Progenitor cell of endocrine pancreas (in vitro differentiated cells): ENCODE measurements around the gene TXNDC16. TPM values are rescaled to one million over a fixed set of nuclear protein-coding genes. Genes with fewer than 3 reads are reported as not detected.

Experiments used
- DNase-seq: peaks from one replicate; pipeline ENCODE4 v3.0.0; 2021; ENCODE audit warnings: low spot score; ENCODE audit not compliant: unreplicated experiment
- H3K27ac Mint-ChIP-seq: 2 replicates; pipeline ENCODE4 v1.8.0; 2021; ENCODE audit warnings: mild to moderate bottlenecking, moderate library complexity, mixed read lengths
- H3K27me3 Mint-ChIP-seq: 2 replicates; pipeline ENCODE4 v1.8.0; 2021; ENCODE audit warnings: mixed read lengths
- H3K36me3 Mint-ChIP-seq: 2 replicates; pipeline ENCODE4 v1.8.0; 2022; ENCODE audit warnings: mixed read lengths; ENCODE audit not compliant: insufficient read depth
- H3K4me1 Mint-ChIP-seq: 2 replicates; pipeline ENCODE4 v1.8.0; 2021; ENCODE audit warnings: low read depth, mixed read lengths
- H3K4me3 Mint-ChIP-seq: 2 replicates; pipeline ENCODE4 v1.8.0; 2021; ENCODE audit warnings: low read depth, mild to moderate bottlenecking, moderate library complexity, mixed read lengths
- H3K9me3 Mint-ChIP-seq: 2 replicates; pipeline ENCODE4 v1.8.0; 2021; ENCODE audit warnings: low read depth, mixed read lengths
- total RNA-seq: library from RNA; stranded (reverse); gene quantifications from 2 replicates; pipeline ENCODE4 v1.2.1, GENCODE V29; 2021
- TF ChIP-seq, protein P1 (sequence below): fragments of 200-600 bp; sonication (generic); IDR thresholded peaks from one replicate; pipeline ENCODE4 v1.5.0; 2021; ENCODE audit warnings: antibody characterized with exemption, mild to moderate bottlenecking; ENCODE audit not compliant: unreplicated experiment

TXNDC16 gene
- total RNA-seq, 1 donor from 2014 or later, result 18.9 TPM

GRCh38 chr14:52427460-52427859 is 124.8 kb downstream of the TXNDC16 start:
- no peaks in the 10 kb centered on the region for H3K9me3 Mint-ChIP-seq
- no peak for DNase-seq
- H3K4me3 Mint-ChIP-seq, result no peak overlapping the region
- TF ChIP-seq, protein P1, sequence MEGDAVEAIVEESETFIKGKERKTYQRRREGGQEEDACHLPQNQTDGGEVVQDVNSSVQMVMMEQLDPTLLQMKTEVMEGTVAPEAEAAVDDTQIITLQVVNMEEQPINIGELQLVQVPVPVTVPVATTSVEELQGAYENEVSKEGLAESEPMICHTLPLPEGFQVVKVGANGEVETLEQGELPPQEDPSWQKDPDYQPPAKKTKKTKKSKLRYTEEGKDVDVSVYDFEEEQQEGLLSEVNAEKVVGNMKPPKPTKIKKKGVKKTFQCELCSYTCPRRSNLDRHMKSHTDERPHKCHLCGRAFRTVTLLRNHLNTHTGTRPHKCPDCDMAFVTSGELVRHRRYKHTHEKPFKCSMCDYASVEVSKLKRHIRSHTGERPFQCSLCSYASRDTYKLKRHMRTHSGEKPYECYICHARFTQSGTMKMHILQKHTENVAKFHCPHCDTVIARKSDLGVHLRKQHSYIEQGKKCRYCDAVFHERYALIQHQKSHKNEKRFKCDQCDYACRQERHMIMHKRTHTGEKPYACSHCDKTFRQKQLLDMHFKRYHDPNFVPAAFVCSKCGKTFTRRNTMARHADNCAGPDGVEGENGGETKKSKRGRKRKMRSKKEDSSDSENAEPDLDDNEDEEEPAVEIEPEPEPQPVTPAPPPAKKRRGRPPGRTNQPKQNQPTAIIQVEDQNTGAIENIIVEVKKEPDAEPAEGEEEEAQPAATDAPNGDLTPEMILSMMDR, result no peak
- peaks cover 10% of the 10 kb centered on the region for H3K4me1 Mint-ChIP-seq
- no peaks in the 10 kb centered on the region for H3K27me3 Mint-ChIP-seq
- no peak overlapping the region for H3K27ac Mint-ChIP-seq
- peaks cover 4% of the 10 kb centered on the region for H3K36me3 Mint-ChIP-seq

DNA sequence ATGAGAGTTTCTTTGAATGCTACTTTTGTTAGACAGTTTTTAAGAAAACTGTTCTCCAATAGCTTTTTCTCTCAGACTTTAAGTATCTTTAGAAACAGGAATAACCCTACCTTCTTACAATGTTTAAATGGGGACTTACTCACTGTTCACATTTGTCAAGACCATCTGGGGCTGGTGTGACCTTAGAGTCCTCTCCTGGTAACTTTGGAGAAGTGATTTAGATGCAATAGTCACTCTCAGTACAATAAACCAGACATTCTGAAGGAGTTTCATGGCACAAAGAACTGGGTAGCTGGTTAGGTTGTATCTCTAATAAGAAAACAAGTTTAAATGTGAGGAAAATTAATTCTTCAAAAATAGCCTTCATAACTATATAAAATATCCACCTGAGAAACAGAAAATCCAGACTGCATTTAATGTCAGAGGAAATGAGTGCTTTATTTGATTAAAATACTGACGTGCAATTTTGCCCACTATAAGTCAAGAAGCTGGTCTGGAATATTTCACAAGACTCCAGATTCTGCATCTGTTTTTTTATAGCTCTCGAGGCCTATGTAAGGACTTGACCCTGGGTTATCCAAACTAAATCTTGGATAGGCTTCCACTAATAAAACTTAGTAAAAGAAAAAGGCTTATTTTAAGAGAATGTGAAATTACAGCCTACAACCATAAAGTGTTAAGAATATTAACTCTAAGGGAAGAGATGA is 129.5 kb downstream of the TXNDC16 start:
- H3K4me1 Mint-ChIP-seq, result peaks cover 11% of the 10 kb centered on the region
- H3K9me3 Mint-ChIP-seq, result no peaks in the 10 kb centered on the region
- TF ChIP-seq, protein P1, result no peak
- H3K27ac Mint-ChIP-seq, result no peak overlapping the region
- DNase-seq, result no peak
- H3K27me3 Mint-ChIP-seq, result no peaks in the 10 kb centered on the region
- H3K36me3 Mint-ChIP-seq, result no peaks in the 10 kb centered on the region
- no peak overlapping the region for H3K4me3 Mint-ChIP-seq

- Mint-ChIP-seq H3K27ac (no peak overlapping the region), H3K9me3 (no peaks in the 10 kb centered on the region), H3K4me3 (no peak overlapping the region), H3K4me1 (peaks cover 2% of the 10 kb centered on the region), H3K27me3 (no peaks in the 10 kb centered on the region), H3K36me3 (no peaks in the 10 kb centered on the region)
- no peak for DNase-seq
- TF ChIP-seq, protein P1, result no peak
These were observed 135.2 kb downstream of the TXNDC16 start for GRCh38 chr14:52417139-52417538.

- no peak for DNase-seq
- no peak overlapping the region for H3K27ac Mint-ChIP-seq
- no peaks in the 10 kb centered on the region for H3K9me3 Mint-ChIP-seq
- H3K4me3 Mint-ChIP-seq, result no peak overlapping the region
- no peaks in the 10 kb centered on the region for H3K4me1 Mint-ChIP-seq
- no peaks in the 10 kb centered on the region for H3K36me3 Mint-ChIP-seq
- TF ChIP-seq, protein P1, result no peak
- no peaks in the 10 kb centered on the region for H3K27me3 Mint-ChIP-seq
These were observed 138.4 kb downstream of the TXNDC16 start for GRCh38 chr14:52413729-52414408.

DNA sequence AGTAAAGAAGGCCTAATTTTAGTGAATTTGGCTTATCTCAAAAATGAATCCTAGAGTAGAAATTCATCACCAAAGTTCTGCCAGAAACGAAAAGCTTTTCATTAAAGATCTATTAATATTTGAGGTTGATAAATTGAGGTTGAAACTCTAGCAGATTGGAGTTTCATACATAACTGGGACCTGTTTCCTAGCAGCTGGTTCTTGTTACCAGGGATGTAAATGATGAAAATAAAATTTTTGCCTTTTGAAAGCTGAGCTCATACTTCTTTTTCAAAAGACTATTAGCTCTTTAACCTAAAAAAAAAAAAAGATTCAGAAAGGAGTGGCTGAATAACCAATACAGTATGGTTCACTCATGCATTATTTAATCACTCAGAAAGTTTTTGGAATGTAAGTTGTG is 139.9 kb downstream of the TXNDC16 start:
- no peak for DNase-seq
- no peak overlapping the region for H3K4me3 Mint-ChIP-seq
- H3K27me3 Mint-ChIP-seq, result no peaks in the 10 kb centered on the region
- H3K4me1 Mint-ChIP-seq, result no peaks in the 10 kb centered on the region
- H3K27ac Mint-ChIP-seq, result no peak overlapping the region
- no peaks in the 10 kb centered on the region for H3K36me3 Mint-ChIP-seq
- TF ChIP-seq, protein P1, result no peak
- H3K9me3 Mint-ChIP-seq, result no peaks in the 10 kb centered on the region
